HEK293 (cell line): ENCODE measurements around the gene MINDY2.

ENCODE experiments used
- CTCF ChIA-PET: fragments of 350-600 bp; formaldehyde crosslinking; extraction: SDS; loops from one replicate; lab custom pipeline; 2021; ENCODE audit warnings: antibody characterized with exemption; lab: Yijun Ruan, JAX
- POLR2A ChIA-PET: fragments of 300-600 bp; formaldehyde crosslinking; extraction: SDS; loops from one replicate; lab custom pipeline; 2020; ENCODE audit warnings: antibody characterized with exemption, inconsistent platforms; lab: Yijun Ruan, JAX
- H3K27ac ChIP-seq: fragments of 200-500 bp; sonication (Bioruptor generic); 2 replicates; pipeline ENCODE4 v1.5.1; 2014; ENCODE audit warnings: low read depth, low read length, control low read depth, inconsistent platforms; ENCODE audit errors: extremely low read depth
- H3K36me3 ChIP-seq, 2 experiments: fragments of 200-500 bp in 1 of 2; sonication (Bioruptor generic) in 1 of 2; 1 replicate in 1 of 2; 2 replicates in 1 of 2; pipeline ENCODE4 v1.5.1; 2014 to 2017; ENCODE audit warnings: inconsistent platforms in 2 of 2, low read length in 2 of 2; ENCODE audit not compliant: control insufficient read depth in 2 of 2, insufficient read depth in 1 of 2
- H3K4me1 ChIP-seq: fragments of 200-500 bp; sonication (Bioruptor generic); 2 replicates; pipeline ENCODE4 v1.5.1; 2014; ENCODE audit warnings: mild to moderate bottlenecking, low read length, inconsistent platforms; ENCODE audit not compliant: control insufficient read depth, insufficient read depth
- H3K4me3 ChIP-seq: 2 replicates; pipeline ENCODE4 v1.5.1; 2011; ENCODE audit warnings: low read depth, mild to moderate bottlenecking, control low read depth, low read length, moderate library complexity
- H3K9me3 ChIP-seq: fragments of 200-500 bp; sonication (Bioruptor generic); 2 replicates; pipeline ENCODE4 v1.5.1; 2014; ENCODE audit warnings: low read depth, low read length, inconsistent platforms; ENCODE audit not compliant: control insufficient read depth, insufficient read depth
- EGR2 ChIP-seq: fragments of 450-650 bp; formaldehyde crosslinking; IDR thresholded peaks from 2 replicates; pipeline ENCODE4 v1.5.1; 2016; ENCODE audit warnings: low read depth, missing biosample characterization, missing genetic modification characterization
- KLF10 ChIP-seq: fragments of 450-650 bp; IDR thresholded peaks from 2 replicates; pipeline ENCODE4 v1.5.1; 2018; ENCODE audit warnings: missing biosample characterization, mild to moderate bottlenecking, missing genetic modification characterization
- KLF7 ChIP-seq: fragments of 450-650 bp; formaldehyde crosslinking; IDR thresholded peaks from 2 replicates; pipeline ENCODE4 v1.5.1; 2016; ENCODE audit warnings: missing biosample characterization, missing genetic modification characterization, borderline replicate concordance
- KLF9 ChIP-seq: fragments of 450-650 bp; formaldehyde crosslinking; IDR thresholded peaks from 2 replicates; pipeline ENCODE4 v1.5.1; 2016; ENCODE audit warnings: missing biosample characterization, missing genetic modification characterization, low read depth
- OSR2 ChIP-seq: fragments of 450-650 bp; formaldehyde crosslinking; IDR thresholded peaks from 2 replicates; pipeline ENCODE4 v1.5.1; 2016; ENCODE audit warnings: missing biosample characterization, missing genetic modification characterization
- WT1 ChIP-seq: fragments of 450-650 bp; formaldehyde crosslinking; IDR thresholded peaks from 2 replicates; pipeline ENCODE4 v1.5.1; 2016; ENCODE audit warnings: missing biosample characterization, missing genetic modification characterization
- ZBTB17 ChIP-seq: fragments of 450-650 bp; formaldehyde crosslinking; IDR thresholded peaks from 2 replicates; pipeline ENCODE4 v1.5.1; 2016; ENCODE audit warnings: missing biosample characterization, missing genetic modification characterization
- ZBTB8A ChIP-seq: fragments of 450-650 bp; formaldehyde crosslinking; IDR thresholded peaks from 2 replicates; pipeline ENCODE4 v1.5.1; 2016; ENCODE audit warnings: missing biosample characterization, missing genetic modification characterization
- ZNF138 ChIP-seq: fragments of 450-650 bp; formaldehyde crosslinking; IDR thresholded peaks from 2 replicates; pipeline ENCODE4 v1.5.1; 2016; ENCODE audit warnings: missing biosample characterization, missing genetic modification characterization, borderline replicate concordance
- ZNF24 ChIP-seq: fragments of 450-650 bp; formaldehyde crosslinking; IDR thresholded peaks from 2 replicates; pipeline ENCODE4 v1.5.1; 2016; ENCODE audit warnings: missing biosample characterization, missing genetic modification characterization
- ZNF335 ChIP-seq: fragments of 450-650 bp; formaldehyde crosslinking; conservative IDR thresholded peaks from 2 replicates; pipeline ENCODE4 v1.5.1; 2016; ENCODE audit warnings: missing biosample characterization, missing genetic modification characterization
- ZNF341 ChIP-seq: fragments of 450-650 bp; formaldehyde crosslinking; IDR thresholded peaks from 2 replicates; pipeline ENCODE4; 2016; ENCODE audit warnings: low read depth, missing biosample characterization, missing genetic modification characterization
- ZNF501 ChIP-seq: fragments of 450-650 bp; formaldehyde crosslinking; IDR thresholded peaks from 2 replicates; pipeline ENCODE4 v1.5.1; 2016; ENCODE audit warnings: missing biosample characterization, missing genetic modification characterization
- ZNF561 ChIP-seq: fragments of 450-650 bp; IDR thresholded peaks from 2 replicates; pipeline ENCODE4 v1.5.1; 2018; ENCODE audit warnings: missing biosample characterization, missing genetic modification characterization, borderline replicate concordance
- TF ChIP-seq, protein P1 (sequence below): sonication (generic); formaldehyde crosslinking; IDR thresholded peaks from 2 replicates; pipeline ENCODE4 v1.8.1; 2022; ENCODE audit warnings: mild to moderate bottlenecking, moderate library complexity, missing genetic modification reagents
- TF ChIP-seq, protein P2 (sequence below): fragments of 450-650 bp; formaldehyde crosslinking; IDR thresholded peaks from 2 replicates; pipeline ENCODE4 v1.5.1; 2016; ENCODE audit warnings: missing biosample characterization, missing genetic modification characterization
- TF ChIP-seq, protein P3 (sequence below): fragments of 450-650 bp; formaldehyde crosslinking; optimal IDR thresholded peaks from 2 replicates; pipeline ENCODE3; 2016; ENCODE audit warnings: missing biosample characterization, mild to moderate bottlenecking, missing genetic modification characterization
- TF ChIP-seq, protein P4 (sequence below): fragments of 450-650 bp; IDR thresholded peaks from 2 replicates; pipeline ENCODE4 v1.5.1; 2018; ENCODE audit warnings: missing biosample characterization, missing genetic modification characterization
- TF ChIP-seq, protein P5 (sequence below): fragments of 450-650 bp; formaldehyde crosslinking; conservative IDR thresholded peaks from 2 replicates; pipeline ENCODE4 v1.5.1; 2016; ENCODE audit warnings: low read depth, missing biosample characterization, missing genetic modification characterization
- TF ChIP-seq, protein P6 (sequence below): fragments of 450-650 bp; formaldehyde crosslinking; IDR thresholded peaks from 2 replicates; pipeline ENCODE4 v1.5.1; 2016; ENCODE audit warnings: missing biosample characterization, missing genetic modification characterization

Gene MINDY2, protein sequence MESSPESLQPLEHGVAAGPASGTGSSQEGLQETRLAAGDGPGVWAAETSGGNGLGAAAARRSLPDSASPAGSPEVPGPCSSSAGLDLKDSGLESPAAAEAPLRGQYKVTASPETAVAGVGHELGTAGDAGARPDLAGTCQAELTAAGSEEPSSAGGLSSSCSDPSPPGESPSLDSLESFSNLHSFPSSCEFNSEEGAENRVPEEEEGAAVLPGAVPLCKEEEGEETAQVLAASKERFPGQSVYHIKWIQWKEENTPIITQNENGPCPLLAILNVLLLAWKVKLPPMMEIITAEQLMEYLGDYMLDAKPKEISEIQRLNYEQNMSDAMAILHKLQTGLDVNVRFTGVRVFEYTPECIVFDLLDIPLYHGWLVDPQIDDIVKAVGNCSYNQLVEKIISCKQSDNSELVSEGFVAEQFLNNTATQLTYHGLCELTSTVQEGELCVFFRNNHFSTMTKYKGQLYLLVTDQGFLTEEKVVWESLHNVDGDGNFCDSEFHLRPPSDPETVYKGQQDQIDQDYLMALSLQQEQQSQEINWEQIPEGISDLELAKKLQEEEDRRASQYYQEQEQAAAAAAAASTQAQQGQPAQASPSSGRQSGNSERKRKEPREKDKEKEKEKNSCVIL

DNA sequence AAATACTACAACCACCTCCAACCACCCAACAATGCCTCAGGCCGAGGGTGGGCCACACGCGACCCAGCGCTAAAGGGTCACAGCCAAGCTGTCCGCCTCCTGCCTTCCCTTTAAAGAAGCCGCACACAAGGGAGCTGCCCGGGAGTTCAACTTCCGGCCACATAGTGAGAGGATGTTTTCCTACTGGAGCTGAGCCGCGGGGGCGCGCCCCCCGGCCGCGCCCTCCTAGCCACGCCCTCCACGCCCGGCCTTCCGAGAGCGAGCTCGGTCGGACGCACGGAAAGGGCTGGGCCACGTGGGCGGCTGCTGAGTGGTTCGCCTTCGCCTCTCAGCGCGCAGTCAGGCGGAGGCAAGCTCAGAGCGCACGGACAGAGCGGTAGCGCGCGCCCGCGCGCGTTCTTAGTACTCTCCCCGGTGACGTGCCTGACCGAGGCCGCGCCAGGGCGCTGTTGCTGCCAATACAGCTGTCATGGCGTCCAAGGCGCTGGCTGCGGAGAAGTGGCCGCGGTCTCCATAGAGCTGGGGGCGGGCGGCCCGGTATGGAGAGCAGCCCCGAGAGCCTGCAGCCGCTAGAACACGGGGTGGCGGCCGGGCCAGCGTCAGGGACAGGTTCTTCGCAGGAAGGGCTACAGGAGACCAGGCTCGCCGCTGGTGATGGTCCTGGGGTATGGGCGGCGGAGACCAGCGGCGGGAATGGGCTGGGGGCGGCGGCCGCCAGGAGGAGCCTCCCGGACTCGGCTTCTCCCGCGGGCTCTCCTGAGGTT is at the start of gene MINDY2:
MINDY2 (plus strand) TSS at position 446 of the 764 bp plus-strand sequence; CDS start at position 540, 94 bp downstream.
- no peaks in the 10 kb centered on the region for H3K36me3 ChIP-seq
- no peaks in the 10 kb centered on the region for H3K9me3 ChIP-seq
- H3K4me1 ChIP-seq = no peaks in the 10 kb centered on the region; the same call in 1 of the 2 replicates
- H3K27ac ChIP-seq = peak within 1 kb of the TSS; percentile 81
- ChIA-PET CTCF (interaction anchor here (0.6 to 1.6 kb wide), 3 partner anchors 21 to 95 kb away, joined by 3 to 5 read pairs (median 4); partner anchors contain the start of gene ADAM10), POLR2A (interaction anchor here (0.6 to 2.8 kb wide), 15 partner anchors 10 to 601 kb away, joined by 3 to 62 read pairs (median 4); partner anchors contain the start of genes ADAM10 and MYO1E)
- H3K4me3 ChIP-seq = peak within 1 kb of the TSS; percentile 97
- TF ChIP-seq, protein P1, sequence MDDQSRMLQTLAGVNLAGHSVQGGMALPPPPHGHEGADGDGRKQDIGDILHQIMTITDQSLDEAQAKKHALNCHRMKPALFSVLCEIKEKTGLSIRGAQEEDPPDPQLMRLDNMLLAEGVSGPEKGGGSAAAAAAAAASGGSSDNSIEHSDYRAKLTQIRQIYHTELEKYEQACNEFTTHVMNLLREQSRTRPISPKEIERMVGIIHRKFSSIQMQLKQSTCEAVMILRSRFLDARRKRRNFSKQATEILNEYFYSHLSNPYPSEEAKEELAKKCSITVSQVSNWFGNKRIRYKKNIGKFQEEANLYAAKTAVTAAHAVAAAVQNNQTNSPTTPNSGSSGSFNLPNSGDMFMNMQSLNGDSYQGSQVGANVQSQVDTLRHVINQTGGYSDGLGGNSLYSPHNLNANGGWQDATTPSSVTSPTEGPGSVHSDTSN (CRISPR knock-in tag) = 0 out of 2 replicates have a peak, but pooled peaks have one; percentile 68
- TF ChIP-seq, protein P2, sequence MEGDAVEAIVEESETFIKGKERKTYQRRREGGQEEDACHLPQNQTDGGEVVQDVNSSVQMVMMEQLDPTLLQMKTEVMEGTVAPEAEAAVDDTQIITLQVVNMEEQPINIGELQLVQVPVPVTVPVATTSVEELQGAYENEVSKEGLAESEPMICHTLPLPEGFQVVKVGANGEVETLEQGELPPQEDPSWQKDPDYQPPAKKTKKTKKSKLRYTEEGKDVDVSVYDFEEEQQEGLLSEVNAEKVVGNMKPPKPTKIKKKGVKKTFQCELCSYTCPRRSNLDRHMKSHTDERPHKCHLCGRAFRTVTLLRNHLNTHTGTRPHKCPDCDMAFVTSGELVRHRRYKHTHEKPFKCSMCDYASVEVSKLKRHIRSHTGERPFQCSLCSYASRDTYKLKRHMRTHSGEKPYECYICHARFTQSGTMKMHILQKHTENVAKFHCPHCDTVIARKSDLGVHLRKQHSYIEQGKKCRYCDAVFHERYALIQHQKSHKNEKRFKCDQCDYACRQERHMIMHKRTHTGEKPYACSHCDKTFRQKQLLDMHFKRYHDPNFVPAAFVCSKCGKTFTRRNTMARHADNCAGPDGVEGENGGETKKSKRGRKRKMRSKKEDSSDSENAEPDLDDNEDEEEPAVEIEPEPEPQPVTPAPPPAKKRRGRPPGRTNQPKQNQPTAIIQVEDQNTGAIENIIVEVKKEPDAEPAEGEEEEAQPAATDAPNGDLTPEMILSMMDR (tag by site-specific recombination) = peak; percentile 92
- TF ChIP-seq, protein P3, sequence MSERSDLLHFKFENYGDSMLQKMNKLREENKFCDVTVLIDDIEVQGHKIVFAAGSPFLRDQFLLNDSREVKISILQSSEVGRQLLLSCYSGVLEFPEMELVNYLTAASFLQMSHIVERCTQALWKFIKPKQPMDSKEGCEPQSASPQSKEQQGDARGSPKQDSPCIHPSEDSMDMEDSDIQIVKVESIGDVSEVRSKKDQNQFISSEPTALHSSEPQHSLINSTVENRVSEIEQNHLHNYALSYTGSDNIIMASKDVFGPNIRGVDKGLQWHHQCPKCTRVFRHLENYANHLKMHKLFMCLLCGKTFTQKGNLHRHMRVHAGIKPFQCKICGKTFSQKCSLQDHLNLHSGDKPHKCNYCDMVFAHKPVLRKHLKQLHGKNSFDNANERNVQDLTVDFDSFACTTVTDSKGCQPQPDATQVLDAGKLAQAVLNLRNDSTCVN = peak; percentile 99
- TF ChIP-seq ZNF138 (tag by site-specific recombination) (no peak), ZBTB17 (peak; percentile 55; the same call in 1 of the 2 replicates), EGR2 (tag by site-specific recombination) (peak; percentile 81), KLF9 (tag by site-specific recombination) (peak; percentile 99), KLF10 (tag by site-specific recombination) (peak; percentile 99), ZNF341 (tag by site-specific recombination) (peak; percentile 98), ZNF561 (0 out of 2 replicates have a peak, but pooled peaks have one; percentile 11), WT1 (peak; percentile 54), KLF7 (tag by site-specific recombination) (peak; percentile 62; the same call in 1 of the 2 replicates), ZNF501 (tag by site-specific recombination) (peak; percentile 58; the same call in 1 of the 2 replicates), ZNF335 (tag by site-specific recombination) (peak; percentile 98), ZNF24 (tag by site-specific recombination) (0 out of 2 replicates have a peak, but pooled peaks have one; percentile 27), ZBTB8A (tag by site-specific recombination) (peak; percentile 82), OSR2 (tag by site-specific recombination) (peak; percentile 73)
- TF ChIP-seq, protein P4, sequence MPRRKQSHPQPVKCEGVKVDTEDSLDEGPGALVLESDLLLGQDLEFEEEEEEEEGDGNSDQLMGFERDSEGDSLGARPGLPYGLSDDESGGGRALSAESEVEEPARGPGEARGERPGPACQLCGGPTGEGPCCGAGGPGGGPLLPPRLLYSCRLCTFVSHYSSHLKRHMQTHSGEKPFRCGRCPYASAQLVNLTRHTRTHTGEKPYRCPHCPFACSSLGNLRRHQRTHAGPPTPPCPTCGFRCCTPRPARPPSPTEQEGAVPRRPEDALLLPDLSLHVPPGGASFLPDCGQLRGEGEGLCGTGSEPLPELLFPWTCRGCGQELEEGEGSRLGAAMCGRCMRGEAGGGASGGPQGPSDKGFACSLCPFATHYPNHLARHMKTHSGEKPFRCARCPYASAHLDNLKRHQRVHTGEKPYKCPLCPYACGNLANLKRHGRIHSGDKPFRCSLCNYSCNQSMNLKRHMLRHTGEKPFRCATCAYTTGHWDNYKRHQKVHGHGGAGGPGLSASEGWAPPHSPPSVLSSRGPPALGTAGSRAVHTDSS = no peak
- TF ChIP-seq, protein P5, sequence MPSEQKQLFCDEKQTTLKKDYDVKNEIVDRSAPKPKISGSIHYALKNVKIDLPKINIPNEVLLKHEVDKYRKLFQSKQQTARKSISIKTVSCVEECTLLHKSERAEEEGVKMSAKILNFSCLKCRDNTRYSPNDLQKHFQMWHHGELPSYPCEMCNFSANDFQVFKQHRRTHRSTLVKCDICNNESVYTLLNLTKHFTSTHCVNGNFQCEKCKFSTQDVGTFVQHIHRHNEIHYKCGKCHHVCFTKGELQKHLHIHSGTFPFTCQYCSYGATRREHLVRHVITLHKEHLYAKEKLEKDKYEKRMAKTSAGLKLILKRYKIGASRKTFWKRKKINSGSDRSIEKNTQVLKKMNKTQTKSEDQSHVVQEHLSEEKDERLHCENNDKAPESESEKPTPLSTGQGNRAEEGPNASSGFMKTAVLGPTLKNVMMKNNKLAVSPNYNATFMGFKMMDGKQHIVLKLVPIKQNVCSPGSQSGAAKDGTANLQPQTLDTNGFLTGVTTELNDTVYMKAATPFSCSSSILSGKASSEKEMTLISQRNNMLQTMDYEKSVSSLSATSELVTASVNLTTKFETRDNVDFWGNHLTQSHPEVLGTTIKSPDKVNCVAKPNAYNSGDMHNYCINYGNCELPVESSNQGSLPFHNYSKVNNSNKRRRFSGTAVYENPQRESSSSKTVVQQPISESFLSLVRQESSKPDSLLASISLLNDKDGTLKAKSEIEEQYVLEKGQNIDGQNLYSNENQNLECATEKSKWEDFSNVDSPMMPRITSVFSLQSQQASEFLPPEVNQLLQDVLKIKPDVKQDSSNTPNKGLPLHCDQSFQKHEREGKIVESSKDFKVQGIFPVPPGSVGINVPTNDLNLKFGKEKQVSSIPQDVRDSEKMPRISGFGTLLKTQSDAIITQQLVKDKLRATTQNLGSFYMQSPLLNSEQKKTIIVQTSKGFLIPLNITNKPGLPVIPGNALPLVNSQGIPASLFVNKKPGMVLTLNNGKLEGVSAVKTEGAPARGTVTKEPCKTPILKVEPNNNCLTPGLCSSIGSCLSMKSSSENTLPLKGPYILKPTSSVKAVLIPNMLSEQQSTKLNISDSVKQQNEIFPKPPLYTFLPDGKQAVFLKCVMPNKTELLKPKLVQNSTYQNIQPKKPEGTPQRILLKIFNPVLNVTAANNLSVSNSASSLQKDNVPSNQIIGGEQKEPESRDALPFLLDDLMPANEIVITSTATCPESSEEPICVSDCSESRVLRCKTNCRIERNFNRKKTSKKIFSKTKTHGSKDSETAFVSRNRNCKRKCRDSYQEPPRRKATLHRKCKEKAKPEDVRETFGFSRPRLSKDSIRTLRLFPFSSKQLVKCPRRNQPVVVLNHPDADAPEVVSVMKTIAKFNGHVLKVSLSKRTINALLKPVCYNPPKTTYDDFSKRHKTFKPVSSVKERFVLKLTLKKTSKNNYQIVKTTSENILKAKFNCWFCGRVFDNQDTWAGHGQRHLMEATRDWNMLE (tag by site-specific recombination) = no peak
- TF ChIP-seq, protein P6, sequence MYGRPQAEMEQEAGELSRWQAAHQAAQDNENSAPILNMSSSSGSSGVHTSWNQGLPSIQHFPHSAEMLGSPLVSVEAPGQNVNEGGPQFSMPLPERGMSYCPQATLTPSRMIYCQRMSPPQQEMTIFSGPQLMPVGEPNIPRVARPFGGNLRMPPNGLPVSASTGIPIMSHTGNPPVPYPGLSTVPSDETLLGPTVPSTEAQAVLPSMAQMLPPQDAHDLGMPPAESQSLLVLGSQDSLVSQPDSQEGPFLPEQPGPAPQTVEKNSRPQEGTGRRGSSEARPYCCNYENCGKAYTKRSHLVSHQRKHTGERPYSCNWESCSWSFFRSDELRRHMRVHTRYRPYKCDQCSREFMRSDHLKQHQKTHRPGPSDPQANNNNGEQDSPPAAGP = peak; percentile 1; the same call in 1 of the 2 replicates
